IPS DF 6.9 (cell line): ENCODE data around the gene PKD2.

Source experiments
- DNase-seq: peaks from one replicate; pipeline ENCODE4 v3.0.0-alpha.2; 2013; ENCODE audit warnings: low read depth, low spot score
- H3K27ac ChIP-seq: one replicate; pipeline ENCODE4 v1.5.1; 2013; ENCODE audit warnings: low read length, control low read depth
- H3K27me3 ChIP-seq: 2 replicates; pipeline ENCODE4 v1.6.1; 2013; ENCODE audit warnings: mild to moderate bottlenecking, low read length; ENCODE audit not compliant: control insufficient read depth, insufficient read depth
- H3K36me3 ChIP-seq: 2 replicates; pipeline ENCODE4 v1.6.1; 2013; ENCODE audit warnings: low read length; ENCODE audit not compliant: control insufficient read depth, insufficient read depth
- H3K4me1 ChIP-seq: 2 replicates; pipeline ENCODE4 v1.6.1; 2013; ENCODE audit warnings: low read length; ENCODE audit not compliant: control insufficient read depth, insufficient read depth
- H3K4me3 ChIP-seq: 2 replicates; pipeline ENCODE4 v1.5.1; 2013; ENCODE audit warnings: mild to moderate bottlenecking, low read length
- H3K9me3 ChIP-seq: 2 replicates; pipeline ENCODE4 v1.6.1; 2013; ENCODE audit warnings: low read length, inconsistent platforms; ENCODE audit not compliant: control insufficient read depth, insufficient read depth
- WGBS: extraction: QIAGEN DNeasy Blood & Tissue Kit; methylation state at CpG from one replicate; pipeline ENCODE4 v1.1.7; 2013; ENCODE audit warnings: mixed read lengths, missing lambda C conversion rate; ENCODE audit not compliant: insufficient read length, insufficient coverage; 5-methylcytosine and 5-hydroxymethylcytosine counted together

PKD2 gene

GRCh38 chr4:87974856-87975462, 32.5 kb upstream of the PKD2 start:
- DNase-seq: no peak
- WGBS: no CpG with 5 or more reads among the region's 6 CpGs

GRCh38 chr4:87975466-87975865, 32.0 kb upstream of the PKD2 start, which contains the start of gene SPP1:
Gene SPP1, plus strand, starts transcription at chr4:87975714. Its CDS starts 1,182 bp downstream, at chr4:87976896.
- Histone ChIP-seq H3K27ac (no peak within 1 kb of the TSS), H3K4me3 (no peak within 1 kb of the TSS), H3K4me1 (no peaks in the 10 kb centered on the region), H3K36me3 (no peaks in the 10 kb centered on the region), H3K9me3 (no peaks in the 10 kb centered on the region), H3K27me3 (no peaks in the 10 kb centered on the region)
- DNase-seq: peak; percentile 67
- WGBS: no CpG with 5 or more reads among the region's 8 CpGs

More at GRCh38 chr4:87974856-87975462, 32.5 kb upstream of the PKD2 start:
- H3K4me1 ChIP-seq: no peaks in the 10 kb centered on the region
- no peaks in the 10 kb centered on the region for H3K27me3 ChIP-seq
- H3K27ac ChIP-seq: no peak overlapping the region
- H3K4me3 ChIP-seq: no peak overlapping the region
- no peaks in the 10 kb centered on the region for H3K9me3 ChIP-seq
- no peaks in the 10 kb centered on the region for H3K36me3 ChIP-seq

- no peaks in the 10 kb centered on the region for H3K9me3 ChIP-seq
- no peak for DNase-seq
- H3K36me3 ChIP-seq: peaks cover 4% of the 10 kb centered on the region; the same call in 1 of the 2 replicates
- no peaks in the 10 kb centered on the region for H3K4me1 ChIP-seq
- no peaks in the 10 kb centered on the region for H3K27me3 ChIP-seq
- H3K4me3 ChIP-seq: no peak overlapping the region
- no peak overlapping the region for H3K27ac ChIP-seq
- no CpG with 5 or more reads among the region's 5 CpGs for WGBS
Observed at GRCh38 chr4:87977521-87978278, 29.7 kb upstream of the PKD2 start.

GRCh38 chr4:87978681-87979080, 28.8 kb upstream of the PKD2 start:
- H3K4me1 ChIP-seq: no peaks in the 10 kb centered on the region
- no peak for DNase-seq
- no peak overlapping the region for H3K4me3 ChIP-seq
- no CpG with 5 or more reads among the region's 1 CpG for WGBS
- H3K27me3 ChIP-seq: no peaks in the 10 kb centered on the region
- H3K36me3 ChIP-seq: peaks cover 4% of the 10 kb centered on the region; the same call in 1 of the 2 replicates
- H3K27ac ChIP-seq: no peak overlapping the region
- no peaks in the 10 kb centered on the region for H3K9me3 ChIP-seq

GRCh38 chr4:87979810-87980209, 27.6 kb upstream of the PKD2 start:
- no CpG with 5 or more reads among the region's 1 CpG for WGBS
- no peaks in the 10 kb centered on the region for H3K9me3 ChIP-seq
- H3K4me1 ChIP-seq: no peaks in the 10 kb centered on the region
- H3K36me3 ChIP-seq: peaks cover 4% of the 10 kb centered on the region; the same call in 1 of the 2 replicates
- DNase-seq: no peak
- H3K4me3 ChIP-seq: no peak overlapping the region
- no peak overlapping the region for H3K27ac ChIP-seq
- no peaks in the 10 kb centered on the region for H3K27me3 ChIP-seq

GRCh38 chr4:87981486-87981885, 25.9 kb upstream of the PKD2 start:
- H3K27ac ChIP-seq: no peak overlapping the region
- peaks cover 3% of the 10 kb centered on the region; the same call in 1 of the 2 replicates for H3K4me1 ChIP-seq
- H3K27me3 ChIP-seq: no peaks in the 10 kb centered on the region
- no peak overlapping the region for H3K4me3 ChIP-seq
- H3K9me3 ChIP-seq: no peaks in the 10 kb centered on the region
- peaks cover 4% of the 10 kb centered on the region; the same call in 1 of the 2 replicates for H3K36me3 ChIP-seq
- no peak for DNase-seq
- WGBS: no CpG with 5 or more reads among the region's 8 CpGs

- no CpG with 5 or more reads among the region's 1 CpG for WGBS
- no peaks in the 10 kb centered on the region for H3K9me3 ChIP-seq
Observed at GRCh38 chr4:87982036-87982435, 25.4 kb upstream of the PKD2 start.

GRCh38 chr4:87982446-87983010, 24.9 kb upstream of the PKD2 start:
- Histone ChIP-seq H3K27ac (no peak overlapping the region), H3K36me3 (peaks cover 4% of the 10 kb centered on the region; the same call in 1 of the 2 replicates), H3K4me3 (no peak overlapping the region), H3K9me3 (no peaks in the 10 kb centered on the region), H3K27me3 (no peaks in the 10 kb centered on the region), H3K4me1 (peaks cover 3% of the 10 kb centered on the region; the same call in 1 of the 2 replicates)
- DNase-seq: no peak
- no CpG with 5 or more reads among the region's 13 CpGs for WGBS

More at GRCh38 chr4:87982036-87982435, 25.4 kb upstream of the PKD2 start:
- Histone ChIP-seq H3K36me3 (peaks cover 4% of the 10 kb centered on the region; the same call in 1 of the 2 replicates), H3K4me1 (peaks cover 3% of the 10 kb centered on the region; the same call in 1 of the 2 replicates), H3K27ac (no peak overlapping the region), H3K4me3 (no peak overlapping the region), H3K27me3 (no peaks in the 10 kb centered on the region)
- DNase-seq: no peak

GRCh38 chr4:87983996-87984395, 23.4 kb upstream of the PKD2 start:
- Histone ChIP-seq H3K9me3 (no peaks in the 10 kb centered on the region), H3K27ac (no peak overlapping the region), H3K4me1 (peaks cover 3% of the 10 kb centered on the region; the same call in 1 of the 2 replicates), H3K27me3 (no peaks in the 10 kb centered on the region), H3K36me3 (peaks cover 4% of the 10 kb centered on the region; the same call in 1 of the 2 replicates), H3K4me3 (no peak overlapping the region)
- no peak for DNase-seq
- no CpG with 5 or more reads among the region's 2 CpGs for WGBS

GRCh38 chr4:87985097-87985886, 22.1 kb upstream of the PKD2 start:
- peaks cover 4% of the 10 kb centered on the region; the same call in 1 of the 2 replicates for H3K36me3 ChIP-seq
- H3K27me3 ChIP-seq: no peaks in the 10 kb centered on the region
- DNase-seq: no peak
- WGBS: no CpG with 5 or more reads among the region's 1 CpG
- no peaks in the 10 kb centered on the region for H3K9me3 ChIP-seq
- no peak overlapping the region for H3K4me3 ChIP-seq
- no peak overlapping the region for H3K27ac ChIP-seq
- peaks cover 3% of the 10 kb centered on the region; the same call in 1 of the 2 replicates for H3K4me1 ChIP-seq
